A549 (cell line): Measurements from ENCODE around the gene MBD1. TPM values are rescaled to one million over a fixed set of nuclear protein-coding genes. Genes with fewer than 3 reads are reported as not detected.
A peak's percentile ranks its signal among the peaks of the same experiment; 100 is the strongest.
"Not testable (repeated sequence)": the region's sequence is repeated elsewhere in the genome, so short reads cannot be mapped to it uniquely, and the experiment has no call there.

Experiments used
- ATAC-seq, 2 experiments: fragments of 200-7000 bp in 1 of 2; fragments of >200 bp in 1 of 2; cut with Nextera tagmentation in 1 of 2; cut with Tn5 transposase in 1 of 2; 3 replicates each; pipeline versions ENCODE4 v1.8.0 to v1.9.1; 2018 to 2020; ENCODE audit warnings: mild to moderate bottlenecking in 1 of 2, moderate library complexity in 1 of 2
- CTCF ChIA-PET: fragments of 300-600 bp; sonication (Branson Sonifier 250); formaldehyde crosslinking; extraction: SDS; loops from one replicate; lab custom pipeline; 2021; ENCODE audit warnings: antibody characterized with exemption, inconsistent platforms; lab: Yijun Ruan, JAX
- POLR2A ChIA-PET: fragments of 350-600 bp; formaldehyde crosslinking; extraction: SDS; loops from one replicate; lab custom pipeline; 2021; ENCODE audit warnings: antibody characterized with exemption, inconsistent platforms; lab: Yijun Ruan, JAX
- DNase-seq, 2 experiments: peaks; one replicate each; pipeline versions ENCODE4 v3.0.0 to v3.0.0-alpha.2; 2011 to 2016; ENCODE audit warnings: low read depth in 1 of 2, low spot score in 1 of 2
- FAIRE-seq: peaks from 2 replicates; lab custom pipeline; 2011; peaks lifted over from hg19 to GRCh38; lab: Jason Lieb, UNC
- H3K27ac ChIP-seq, 2 experiments: fragments of >200 bp; sonication (Bioruptor Twin); formaldehyde crosslinking; 3 replicates each; pipeline ENCODE4 v1.5.1; 2016 to 2017
- H3K4me1 ChIP-seq: fragments of >200 bp; sonication (Bioruptor Twin); formaldehyde crosslinking; 3 replicates; pipeline ENCODE4 v1.6.1; 2016
- H3K4me2 ChIP-seq: fragments of >200 bp; sonication (Bioruptor Twin); formaldehyde crosslinking; 3 replicates; pipeline ENCODE4 v1.6.1; 2016
- H3K4me3 ChIP-seq: fragments of >200 bp; sonication (Bioruptor Twin); formaldehyde crosslinking; 3 replicates; pipeline ENCODE4 v1.5.1; 2016
- H3K9me3 ChIP-seq: fragments of >200 bp; sonication (Bioruptor Twin); formaldehyde crosslinking; 3 replicates; pipeline ENCODE4 v1.6.1; 2016
- BHLHE40 ChIP-seq: IDR thresholded peaks from 2 replicates; pipeline ENCODE4 v1.6.1; 2012; ENCODE audit warnings: low read depth, low read length, inconsistent platforms
- CBX8 ChIP-seq: fragments of 200-600 bp; sonication (generic); IDR thresholded peaks from 2 replicates; pipeline ENCODE4 v1.6.1; 2016
- ESRRA ChIP-seq: fragments of 150-350 bp; IDR thresholded peaks from 2 replicates; pipeline ENCODE4 v1.6.1; 2014; ENCODE audit warnings: mild to moderate bottlenecking, low read length, borderline replicate concordance
- HOXA7 ChIP-seq: fragments of 250-450 bp; sonication (Bioruptor Pico); IDR thresholded peaks from 2 replicates; pipeline ENCODE4 v1.5.0; 2020; ENCODE audit warnings: mild to moderate bottlenecking, moderate library complexity
- HOXB13 ChIP-seq: fragments of 250-450 bp; sonication (Bioruptor Pico); IDR thresholded peaks from 2 replicates; pipeline ENCODE4 v1.5.0; 2020; ENCODE audit warnings: low read depth, mild to moderate bottlenecking, moderate library complexity
- KDM1A ChIP-seq: fragments of 200-600 bp; sonication (generic); IDR thresholded peaks from 2 replicates; pipeline ENCODE4 v1.6.1; 2016; ENCODE audit warnings: low read depth, mild to moderate bottlenecking
- KDM5A ChIP-seq: fragments of 200-600 bp; sonication (generic); IDR thresholded peaks from 2 replicates; pipeline ENCODE4 v1.6.1; 2016; ENCODE audit warnings: antibody characterized with exemption, mild to moderate bottlenecking
- MAFK ChIP-seq: fragments of 450-650 bp; IDR thresholded peaks from 2 replicates; pipeline ENCODE4 v1.6.1; 2014; ENCODE audit not compliant: partially characterized antibody
- MAZ ChIP-seq: fragments of 150-350 bp; IDR thresholded peaks from 2 replicates; pipeline ENCODE4 v1.6.1; 2014; ENCODE audit warnings: antibody characterized with exemption, low read depth, low read length, borderline replicate concordance
- POLR2AphosphoS2 ChIP-seq: conservative IDR thresholded peaks from 2 replicates; pipeline ENCODE4 v1.6.1; 2012; ENCODE audit warnings: low read length, improper control_type of control experiment, inconsistent platforms
- RAD21 ChIP-seq, 2 experiments: fragments of >200 bp in 1 of 2; sonication (Bioruptor Twin) in 1 of 2; formaldehyde crosslinking in 1 of 2; IDR thresholded peaks in 1 of 2; conservative IDR thresholded peaks in 1 of 2; 2 replicates in 1 of 2; 3 replicates in 1 of 2; pipeline ENCODE4 v1.6.1; 2012 to 2018; ENCODE audit warnings: inconsistent platforms in 1 of 2
- RFX5 ChIP-seq: fragments of 450-650 bp; IDR thresholded peaks from 2 replicates; pipeline ENCODE4 v1.7.1; 2014; ENCODE audit warnings: antibody characterized with exemption, mild to moderate bottlenecking, moderate library complexity
- SMC3 ChIP-seq: fragments of >200 bp; sonication (Bioruptor Twin); formaldehyde crosslinking; IDR thresholded peaks from 3 replicates; pipeline ENCODE4 v1.6.1; 2018; ENCODE audit warnings: inconsistent platforms
- SREBF2 ChIP-seq: fragments of 450-650 bp; IDR thresholded peaks from 2 replicates; pipeline ENCODE4 v1.6.1; 2014; ENCODE audit warnings: mild to moderate bottlenecking, moderate library complexity
- TFCP2L1 ChIP-seq: fragments of 250-450 bp; sonication (Bioruptor Pico); IDR thresholded peaks from 2 replicates; pipeline ENCODE4 v1.5.0; 2021; ENCODE audit warnings: mild to moderate bottlenecking
- ZC3H11A ChIP-seq: fragments of 450-650 bp; IDR thresholded peaks from 2 replicates; pipeline ENCODE4 v1.6.1; 2014; ENCODE audit warnings: antibody characterized with exemption, mild to moderate bottlenecking
- ZFP36 ChIP-seq: fragments of 450-650 bp; IDR thresholded peaks from 2 replicates; pipeline ENCODE4 v1.6.1; 2014; ENCODE audit warnings: borderline replicate concordance; ENCODE audit not compliant: partially characterized antibody
- WGBS: methylation state at CpG from one replicate; pipeline ENCODE4 v1.1.6; 2017; ENCODE audit errors: missing lambda C conversion rate; 5-methylcytosine and 5-hydroxymethylcytosine counted together
- polyA plus RNA-seq, 4 experiments: library from polyadenylated mRNA; depleted of rRNA in 3 of 4; stranded (reverse); fragments of >200 nt; fragmentation: RNase III in 1 of 4; extraction: RNeasy Plus Mini Kit Qiagen cat#74134 plus additional on column Dnase treatment in 1 of 4; gene quantifications; 2 replicates in 3 of 4; 3 replicates in 1 of 4; pipeline ENCODE4 v1.2.3, GENCODE V29; 2011 to 2017
- TF ChIP-seq, protein P1 (sequence below): fragments of >200 bp; sonication (Bioruptor Twin); formaldehyde crosslinking; IDR thresholded peaks from 2 replicates; pipeline ENCODE4 v1.6.1; 2016
- TF ChIP-seq, protein P2 (sequence below): fragments of 250-450 bp; sonication (Bioruptor Pico); IDR thresholded peaks from 2 replicates; pipeline ENCODE4 v1.5.0; 2020; ENCODE audit warnings: low read depth, mild to moderate bottlenecking, moderate library complexity
- TF ChIP-seq, protein P3 (sequence below): fragments of 250-450 bp; sonication (Bioruptor Pico); IDR thresholded peaks from 2 replicates; pipeline ENCODE4 v1.5.0; 2021; ENCODE audit warnings: mild to moderate bottlenecking, moderate library complexity, borderline replicate concordance

Gene MBD1
- polyA plus RNA-seq, 2 of the 4 experiments (the other 2 are of a cell fraction): 27.9 to 28.6 TPM

DNA sequence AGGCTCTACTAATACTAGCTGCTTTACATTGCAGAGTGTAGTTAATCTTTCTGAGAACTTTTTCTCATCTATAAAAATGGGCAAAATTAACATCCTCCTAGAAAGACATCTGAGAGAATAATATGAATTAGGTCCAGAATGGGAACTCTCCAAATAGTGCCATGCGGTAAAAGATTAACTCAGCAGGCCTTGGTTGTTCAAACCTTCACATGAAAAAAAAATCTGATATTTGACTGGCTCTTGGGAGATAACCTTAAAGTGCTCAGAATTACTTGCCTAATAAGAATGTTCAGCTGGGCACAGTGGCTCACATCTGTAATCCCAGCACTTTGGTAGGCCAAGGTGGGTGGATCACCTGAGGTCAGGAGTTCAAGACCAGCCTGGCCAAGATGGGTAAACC, 11.7 kb upstream of the MBD1 start:
- POLR2A ChIA-PET: interaction anchor here (1.0 kb wide), 1 partner anchor 11 kb away, joined by 5 read pairs; the partner anchor contains the start of gene MBD1
- Histone ChIP-seq H3K4me2 (no peak overlapping the region), H3K4me3 (no peak overlapping the region), H3K27ac (no peak overlapping the region), H3K9me3 (no peaks in the 10 kb centered on the region), H3K4me1 (no peaks in the 10 kb centered on the region)
- 100% methylated on average over 1 of the region's 1 CpG for WGBS
- no peak for FAIRE-seq
- TF ChIP-seq KDM5A (no peak), MAFK (no peak)
- CTCF ChIA-PET: no interaction called here
- no peak for ATAC-seq
- no peak for DNase-seq

DNA sequence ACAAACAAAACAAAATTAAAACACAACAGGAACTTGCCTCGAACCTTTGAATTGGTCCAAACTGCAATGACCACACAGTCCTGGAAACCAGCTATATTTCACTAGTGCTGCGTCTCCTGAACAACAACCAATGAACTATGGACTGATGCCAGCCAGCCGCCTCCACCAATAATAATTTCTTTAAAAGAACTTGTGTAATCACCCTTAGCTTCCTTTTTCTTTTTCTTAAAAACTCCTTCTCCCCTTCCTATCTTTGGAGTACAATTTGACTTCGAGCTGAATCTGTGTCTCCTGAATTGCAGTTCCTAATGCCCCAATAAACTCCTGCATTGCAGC, 7.8 kb upstream of the MBD1 start:
- 76% methylated on average over 4 of the region's 4 CpGs for WGBS
- H3K4me3 ChIP-seq: no peak overlapping the region
- H3K4me2 ChIP-seq: no peak overlapping the region; the same call in 2 of the 3 replicates
- CTCF ChIA-PET: interaction anchor here (0.6 to 3.3 kb wide), 3 partner anchors 21 to 93 kb away, joined by 3 to 11 read pairs (median 8); no protein-coding TSS in a partner anchor
- H3K27ac ChIP-seq: no peak overlapping the region
- TF ChIP-seq SREBF2 (no peak), RFX5 (no peak), ZC3H11A (no peak), KDM1A (no peak), MAZ (no peak), TFCP2L1 (CRISPR knock-in tag) (no peak), ZFP36 (no peak)
- TF ChIP-seq, protein P1, sequence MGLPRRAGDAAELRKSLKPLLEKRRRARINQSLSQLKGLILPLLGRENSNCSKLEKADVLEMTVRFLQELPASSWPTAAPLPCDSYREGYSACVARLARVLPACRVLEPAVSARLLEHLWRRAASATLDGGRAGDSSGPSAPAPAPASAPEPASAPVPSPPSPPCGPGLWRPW: no peak
- TF ChIP-seq, protein P2, sequence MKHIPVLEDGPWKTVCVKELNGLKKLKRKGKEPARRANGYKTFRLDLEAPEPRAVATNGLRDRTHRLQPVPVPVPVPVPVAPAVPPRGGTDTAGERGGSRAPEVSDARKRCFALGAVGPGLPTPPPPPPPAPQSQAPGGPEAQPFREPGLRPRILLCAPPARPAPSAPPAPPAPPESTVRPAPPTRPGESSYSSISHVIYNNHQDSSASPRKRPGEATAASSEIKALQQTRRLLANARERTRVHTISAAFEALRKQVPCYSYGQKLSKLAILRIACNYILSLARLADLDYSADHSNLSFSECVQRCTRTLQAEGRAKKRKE (CRISPR knock-in tag): no peak
- TF ChIP-seq, all 56 proteins: peak for 0
- POLR2A ChIA-PET: no interaction called here
- no peak for DNase-seq
- no peak for ATAC-seq
- Histone ChIP-seq H3K9me3 (no peaks in the 10 kb centered on the region), H3K4me1 (peaks cover 5% of the 10 kb centered on the region; the same call in 1 of the 3 replicates)
- FAIRE-seq: no peak

DNA sequence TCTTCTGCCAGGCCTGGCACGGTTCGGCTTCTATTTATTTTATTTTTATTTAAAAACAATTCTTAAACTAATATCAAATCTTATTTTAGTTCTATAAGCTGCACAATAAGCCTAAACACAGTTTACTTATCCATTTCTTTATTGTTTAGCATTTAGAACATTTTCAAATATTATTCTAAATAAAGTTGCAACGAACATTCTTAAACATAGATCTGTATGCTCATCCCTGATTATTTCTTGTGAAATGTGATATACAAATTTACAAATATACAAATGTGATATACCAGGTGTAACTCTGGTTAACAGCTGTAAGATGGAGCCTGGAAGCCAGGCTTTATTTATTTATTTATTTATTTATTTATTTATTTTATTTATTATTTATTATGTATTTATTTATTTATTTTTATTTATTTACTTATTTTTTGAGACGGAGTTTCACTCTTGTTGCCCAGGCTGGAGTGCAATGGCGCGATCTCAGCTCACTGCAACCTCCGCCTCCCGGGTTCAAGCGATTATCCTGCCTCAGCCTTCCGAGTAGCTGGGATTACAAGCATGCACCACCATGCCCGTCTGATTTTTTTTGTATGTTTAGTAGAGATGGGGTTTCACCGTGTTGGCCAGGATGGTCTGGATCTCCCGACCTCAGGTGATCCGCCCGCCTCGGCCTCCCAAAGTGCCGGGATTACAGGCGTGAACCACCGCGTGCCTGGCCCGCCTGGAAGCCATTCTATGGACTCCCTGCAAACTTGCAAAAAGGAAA, 7.2 kb upstream of the MBD1 start:
- CTCF ChIA-PET: interaction anchor here (0.6 to 3.3 kb wide), 3 partner anchors 20 to 93 kb away, joined by 3 to 11 read pairs (median 8); no protein-coding TSS in a partner anchor
- peak overlapping the region; percentile 70 for H3K4me3 ChIP-seq
- DNase-seq, FAIRE-seq, H3K9me3 ChIP-seq, H3K4me1 ChIP-seq, ATAC-seq, POLR2A ChIA-PET: not testable (repeated sequence)
- H3K4me2 ChIP-seq: peak overlapping the region; percentile 78
- H3K27ac ChIP-seq: peak overlapping the region; percentile 74 to 96; a peak in 5 of 6 replicates
- WGBS: 69% methylated on average over 21 of the region's 21 CpGs
- peak; percentile 35 for TF ChIP-seq ZC3H11A

DNA sequence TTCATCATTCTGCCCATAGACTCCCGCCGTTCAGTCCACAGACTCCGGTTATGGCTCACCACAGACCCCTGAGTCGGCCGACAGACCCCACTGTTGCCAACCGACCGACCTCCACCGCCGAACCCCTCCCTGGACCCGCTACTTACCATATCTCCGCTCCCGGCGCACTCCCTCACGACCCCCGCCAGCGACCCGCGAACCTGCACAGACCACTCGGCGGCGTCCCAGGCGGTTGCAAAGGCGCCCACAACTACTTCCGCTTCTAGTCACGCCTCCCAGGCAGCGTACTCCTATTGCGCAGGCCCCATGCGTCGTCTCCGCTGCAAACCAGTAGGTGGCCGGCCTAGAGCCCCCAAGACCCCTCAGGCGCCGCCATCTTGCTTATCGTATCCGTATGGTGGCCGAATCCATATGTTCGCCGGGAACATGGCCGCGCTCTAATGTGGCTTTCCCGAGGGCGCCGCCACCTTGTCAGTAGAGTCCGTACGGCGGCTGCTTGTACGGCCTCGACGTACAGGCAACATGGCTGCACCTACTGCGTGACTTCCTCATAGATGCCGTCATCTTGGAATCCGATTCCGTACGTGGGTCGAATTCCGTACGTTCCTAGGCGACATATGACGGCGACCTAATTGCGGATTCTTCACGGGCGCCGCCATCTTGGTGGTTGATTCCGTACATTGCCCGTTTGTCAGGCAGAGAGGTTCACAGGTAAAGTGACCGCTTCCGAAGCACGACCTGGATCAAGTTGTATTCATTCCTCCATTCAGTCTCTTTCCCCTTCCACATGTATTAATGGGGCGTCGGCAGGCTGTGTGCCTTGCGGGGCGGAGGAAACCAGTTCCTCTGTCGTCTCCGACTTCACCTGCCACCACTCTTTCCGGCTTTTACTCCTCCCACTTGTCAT, 6.4 kb upstream of the MBD1 start, which contains the start of gene CXXC1:
Gene CXXC1, minus strand, starts transcription at position 252 of the 907 bp plus-strand sequence. Its CDS starts 103 bp downstream, at position 149.
- WGBS: 2% methylated on average over 40 of the region's 76 CpGs
- no peak for TF ChIP-seq ESRRA
- TF ChIP-seq CBX8: no peak
- TF ChIP-seq, protein P3, sequence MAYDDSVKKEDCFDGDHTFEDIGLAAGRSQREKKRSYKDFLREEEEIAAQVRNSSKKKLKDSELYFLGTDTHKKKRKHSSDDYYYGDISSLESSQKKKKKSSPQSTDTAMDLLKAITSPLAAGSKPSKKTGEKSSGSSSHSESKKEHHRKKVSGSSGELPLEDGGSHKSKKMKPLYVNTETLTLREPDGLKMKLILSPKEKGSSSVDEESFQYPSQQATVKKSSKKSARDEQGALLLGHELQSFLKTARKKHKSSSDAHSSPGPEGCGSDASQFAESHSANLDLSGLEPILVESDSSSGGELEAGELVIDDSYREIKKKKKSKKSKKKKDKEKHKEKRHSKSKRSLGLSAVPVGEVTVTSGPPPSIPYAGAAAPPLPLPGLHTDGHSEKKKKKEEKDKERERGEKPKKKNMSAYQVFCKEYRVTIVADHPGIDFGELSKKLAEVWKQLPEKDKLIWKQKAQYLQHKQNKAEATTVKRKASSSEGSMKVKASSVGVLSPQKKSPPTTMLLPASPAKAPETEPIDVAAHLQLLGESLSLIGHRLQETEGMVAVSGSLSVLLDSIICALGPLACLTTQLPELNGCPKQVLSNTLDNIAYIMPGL: no peak
- peak; percentile 82 for TF ChIP-seq HOXB13 (CRISPR knock-in tag)
- no peak for TF ChIP-seq MAFK
- TF ChIP-seq KDM1A: peak; percentile 82; the same call in 1 of the 2 replicates
- TF ChIP-seq, protein P2 (CRISPR knock-in tag): no peak
- no peak for TF ChIP-seq KDM5A
- no peak for TF ChIP-seq POLR2AphosphoS2
- no peak for TF ChIP-seq ZFP36
- no peak for TF ChIP-seq HOXA7 (CRISPR knock-in tag)
- TF ChIP-seq SMC3: no peak
- no peak for TF ChIP-seq RAD21 (conservative IDR thresholded peaks at IDR 0.05 in 1 of 2, IDR thresholded peaks at IDR 0.05 in 1 of 2)
- no peak for TF ChIP-seq BHLHE40

More for the DNA sequence above, 6.4 kb upstream of the MBD1 start, which contains the start of gene CXXC1:
- FAIRE-seq (peak; percentile 61), ATAC-seq (peak; percentile 95 to 97), DNase-seq (peak; percentile 81 to 99)
- Histone ChIP-seq H3K4me1 (peaks cover 5% of the 10 kb centered on the region; the same call in 1 of the 3 replicates), H3K9me3 (no peaks in the 10 kb centered on the region), H3K27ac (peak within 1 kb of the TSS; percentile 74 to 96), H3K4me2 (peak within 1 kb of the TSS; percentile 90), H3K4me3 (peak within 1 kb of the TSS; percentile 70)
- ChIA-PET CTCF (interaction anchor here (1.7 kb wide), 1 partner anchor 70 kb away, joined by 8 read pairs; no protein-coding TSS in a partner anchor), POLR2A (no interaction called here)
